HCT116 (cell line): ENCODE data around the gene GRM4. TPM values are rescaled to one million over a fixed set of nuclear protein-coding genes. Genes with fewer than 3 reads are reported as not detected.

ENCODE experiments used
- ATAC-seq: fragments of 200-7000 bp; cut with Tn5 transposase; 2 replicates; pipeline ENCODE4 v1.9.1; 2020; ENCODE audit warnings: mild to moderate bottlenecking, moderate library complexity
- BruUV-seq: library from RNA; stranded (reverse); fragments of 400-500 nt; replicated peaks from 2 replicates; lab custom pipeline; 2021; lab: Mats Ljungman, UMichigan
- CTCF ChIA-PET: fragments of 300-600 bp; sonication (Branson Sonifier 250); formaldehyde crosslinking; loops from one replicate; lab custom pipeline; 2021; ENCODE audit warnings: antibody characterized with exemption; lab: Charles Lee
- POLR2A ChIA-PET: fragments of 300-600, 350-600 bp; sonication (Branson Sonifier 250); formaldehyde crosslinking; loops from one replicate; lab custom pipeline; 2021; ENCODE audit warnings: antibody characterized with exemption; lab: Charles Lee
- RAD21 ChIA-PET, 2 experiments: fragments of 300-600 bp; sonication (Branson Sonifier 250); formaldehyde crosslinking; loops; one replicate each; lab custom pipeline; 2023; ENCODE audit warnings: low total read pairs in 2 of 2; ENCODE audit not compliant: uncharacterized antibody in 2 of 2, unreplicated experiment in 2 of 2, low non-redundant PET in 1 of 2; lab: Charles Lee
- DNase-seq: peaks from one replicate; pipeline ENCODE4 v3.0.0-alpha.2; 2010; ENCODE audit warnings: low read depth, low spot score
- H2AFZ ChIP-seq: fragments of 200-600 bp; shearing (Covaris generic), sonication (generic); 2 replicates; pipeline ENCODE4 v1.6.1; 2017; ENCODE audit warnings: low read depth, mixed run types, mixed read lengths, antibody characterized with exemption, low read length; ENCODE audit not compliant: poor library complexity, severe bottlenecking
- H3K27ac ChIP-seq: 2 replicates; pipeline ENCODE4 v1.5.1; 2012; ENCODE audit warnings: low read depth, low read length
- H3K27me3 ChIP-seq: fragments of 200-600 bp; sonication (generic); 2 replicates; pipeline ENCODE4 v1.6.1; 2016; ENCODE audit warnings: mixed run types, low read length, mixed read lengths; ENCODE audit not compliant: insufficient read depth
- H3K36me3 ChIP-seq, 2 experiments: fragments of 200-500 bp in 1 of 2; fragments of 200-600 bp in 1 of 2; sonication (Bioruptor generic) in 1 of 2; sonication (generic) in 1 of 2; 2 replicates each; pipeline versions ENCODE4 v1.5.1 to v1.6.1; 2014 to 2016; ENCODE audit warnings: low read length in 2 of 2, inconsistent platforms in 1 of 2, mixed read lengths in 1 of 2, mixed run types in 1 of 2; ENCODE audit not compliant: insufficient read depth in 2 of 2, control insufficient read depth in 1 of 2
- H3K4me1 ChIP-seq, 2 experiments: fragments of 200-600 bp in 1 of 2; sonication (generic) in 1 of 2; 2 replicates each; pipeline versions ENCODE4 v1.5.1 to v1.6.1; 2012 to 2017; ENCODE audit warnings: low read length in 2 of 2, inconsistent platforms in 1 of 2, mild to moderate bottlenecking in 1 of 2, mixed read lengths in 1 of 2, mixed run types in 1 of 2, moderate library complexity in 1 of 2; ENCODE audit not compliant: insufficient read depth in 2 of 2, control insufficient read depth in 1 of 2
- H3K4me2 ChIP-seq: fragments of 200-600 bp; sonication (generic); 2 replicates; pipeline ENCODE4 v1.6.1; 2017; ENCODE audit warnings: mixed run types, low read length, mixed read lengths
- H3K4me3 ChIP-seq, 2 experiments: fragments of 200-600 bp in 1 of 2; sonication (generic) in 1 of 2; replicated peaks in 1 of 2; 2 replicates each; pipeline ENCODE4 v1.5.1; 2011 to 2016; ENCODE audit warnings: low read length in 2 of 2, control low read depth in 1 of 2, low read depth in 1 of 2, mild to moderate bottlenecking in 1 of 2, mixed read lengths in 1 of 2, mixed run types in 1 of 2
- H3K79me2 ChIP-seq: fragments of 200-600 bp; sonication (generic); 2 replicates; pipeline ENCODE4 v1.6.1; 2017; ENCODE audit warnings: mild to moderate bottlenecking, mixed run types, low read length, moderate library complexity, mixed read lengths; ENCODE audit not compliant: insufficient read depth
- H3K9ac ChIP-seq: fragments of 200-600 bp; sonication (generic); 2 replicates; pipeline ENCODE4 v1.6.1; 2016; ENCODE audit warnings: low read length, mixed read lengths
- H3K9me2 ChIP-seq: fragments of 200-600 bp; sonication (generic), shearing (Covaris generic); 2 replicates; pipeline ENCODE4 v1.6.1; 2017; ENCODE audit warnings: mixed run types, mild to moderate bottlenecking, moderate library complexity; ENCODE audit not compliant: insufficient read depth
- H3K9me3 ChIP-seq, 2 experiments: fragments of 200-500 bp in 1 of 2; fragments of 200-600 bp in 1 of 2; sonication (Bioruptor generic) in 1 of 2; sonication (generic) in 1 of 2; 2 replicates each; pipeline ENCODE4 v1.6.1; 2014 to 2017; ENCODE audit warnings: low read length in 2 of 2, mixed read lengths in 2 of 2, inconsistent platforms in 1 of 2, low read depth in 1 of 2, mild to moderate bottlenecking in 1 of 2, mixed run types in 1 of 2, moderate library complexity in 1 of 2; ENCODE audit not compliant: control insufficient read depth in 1 of 2, insufficient read depth in 1 of 2
- H4K20me1 ChIP-seq: fragments of 200-600 bp; sonication (generic), shearing (Covaris generic); 2 replicates; pipeline ENCODE4 v1.6.1; 2017; ENCODE audit warnings: mixed run types, mild to moderate bottlenecking, moderate library complexity; ENCODE audit not compliant: insufficient read depth
- CBX3 ChIP-seq: IDR thresholded peaks from 2 replicates; pipeline ENCODE4 v1.6.1; 2012; ENCODE audit warnings: low read depth
- CEBPB ChIP-seq: IDR thresholded peaks from 2 replicates; pipeline ENCODE4 v1.6.1; 2012; ENCODE audit warnings: low read depth
- EZH2 ChIP-seq: fragments of 200-600 bp; sonication (generic); IDR thresholded peaks from 2 replicates; pipeline ENCODE4 v1.6.1; 2017; ENCODE audit warnings: antibody characterized with exemption, mixed run types
- EZH2phosphoT487 ChIP-seq: fragments of 200-600 bp; IDR thresholded peaks from 2 replicates; pipeline ENCODE4 v1.6.1; 2018; ENCODE audit warnings: antibody characterized with exemption, borderline replicate concordance
- FOSL1 ChIP-seq: IDR thresholded peaks from 2 replicates; pipeline ENCODE4 v1.6.1; 2012; ENCODE audit warnings: low read depth
- JUND ChIP-seq: IDR thresholded peaks from 2 replicates; pipeline ENCODE4 v1.6.1; 2012
- MAX ChIP-seq: IDR thresholded peaks from 2 replicates; pipeline ENCODE4 v1.6.1; 2012
- POLR2A ChIP-seq: IDR thresholded peaks from 2 replicates; pipeline ENCODE4 v1.7.0; 2011; ENCODE audit warnings: borderline replicate concordance; ENCODE audit not compliant: insufficient read depth, insufficient read length; ENCODE audit errors: extremely low read depth
- POLR2AphosphoS5 ChIP-seq: IDR thresholded peaks from 2 replicates; pipeline ENCODE4 v1.6.1; 2011; ENCODE audit warnings: mild to moderate bottlenecking, low read depth, low read length, moderate library complexity
- RAD21 ChIP-seq: IDR thresholded peaks from 2 replicates; pipeline ENCODE4 v1.6.1; 2012; ENCODE audit warnings: low read depth, mild to moderate bottlenecking
- SIN3A ChIP-seq: IDR thresholded peaks from 2 replicates; pipeline ENCODE4 v1.6.1; 2012; ENCODE audit warnings: low read depth
- SRF ChIP-seq: IDR thresholded peaks from 2 replicates; pipeline ENCODE4 v1.6.1; 2012; ENCODE audit warnings: low read depth
- ZFX ChIP-seq: fragments of 450-650 bp; IDR thresholded peaks from 2 replicates; pipeline ENCODE4 v1.6.1; 2017
- ZNF274 ChIP-seq: fragments of 200-500 bp; sonication (Bioruptor generic); IDR thresholded peaks from 2 replicates; pipeline ENCODE4 v1.6.1; 2014; ENCODE audit warnings: mild to moderate bottlenecking, low read depth, low read length, inconsistent platforms
- intact Hi-C: fragments of 100-400 bp; cut with micrococcal nuclease; formaldehyde crosslinking; loops from 2 replicates; pipeline ENCODE4 v1.10.0; 2022
- total RNA-seq: library from RNA; stranded (reverse); gene quantifications from one replicate; pipeline ENCODE4 v1.2.1, GENCODE V29; 2021; ENCODE audit not compliant: unreplicated experiment
- TF ChIP-seq, protein P1 (sequence below): IDR thresholded peaks from 2 replicates; pipeline ENCODE4 v1.6.1; 2012
- TF ChIP-seq, protein P2 (sequence below): IDR thresholded peaks from 2 replicates; pipeline ENCODE4 v1.6.1; 2012; ENCODE audit warnings: low read depth
- TF ChIP-seq, protein P3 (sequence below): IDR thresholded peaks from 2 replicates; pipeline ENCODE4 v1.6.1; 2011; ENCODE audit warnings: mild to moderate bottlenecking, low read length, moderate library complexity; ENCODE audit not compliant: insufficient replicate concordance; ENCODE audit errors: extremely low read depth

Gene GRM4
- total RNA-seq, 1 experiment from 2014 or later = 2.6 TPM

- ChIA-PET CTCF (no interaction called here), POLR2A (no interaction called here), RAD21 (no interaction called here)
- peaks cover 4 to 10% of the 10 kb centered on the region in 2 experiments; a peak in 2 of 4 replicates for H3K4me1 ChIP-seq
- no peaks in the 10 kb centered on the region for H4K20me1 ChIP-seq
- ATAC-seq = no peak
- no peak overlapping the region for H3K27ac ChIP-seq
- no peaks in the 10 kb centered on the region for H3K79me2 ChIP-seq
- no TSS peak for BruUV-seq
- H3K9me3 ChIP-seq = no peaks in the 10 kb centered on the region
- no peak overlapping the region for H3K4me3 ChIP-seq
- H3K9me2 ChIP-seq = no peaks in the 10 kb centered on the region
- H3K36me3 ChIP-seq = no peaks in the 10 kb centered on the region
- intact Hi-C loops = no loop called here
- DNase-seq = no peak
- TF ChIP-seq FOSL1 = no peak
- no peak for TF ChIP-seq POLR2AphosphoS5
- TF ChIP-seq POLR2A = no peak
- TF ChIP-seq, protein P1, sequence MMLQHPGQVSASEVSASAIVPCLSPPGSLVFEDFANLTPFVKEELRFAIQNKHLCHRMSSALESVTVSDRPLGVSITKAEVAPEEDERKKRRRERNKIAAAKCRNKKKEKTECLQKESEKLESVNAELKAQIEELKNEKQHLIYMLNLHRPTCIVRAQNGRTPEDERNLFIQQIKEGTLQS = no peak
- no peak for TF ChIP-seq EZH2
- TF ChIP-seq, protein P2, sequence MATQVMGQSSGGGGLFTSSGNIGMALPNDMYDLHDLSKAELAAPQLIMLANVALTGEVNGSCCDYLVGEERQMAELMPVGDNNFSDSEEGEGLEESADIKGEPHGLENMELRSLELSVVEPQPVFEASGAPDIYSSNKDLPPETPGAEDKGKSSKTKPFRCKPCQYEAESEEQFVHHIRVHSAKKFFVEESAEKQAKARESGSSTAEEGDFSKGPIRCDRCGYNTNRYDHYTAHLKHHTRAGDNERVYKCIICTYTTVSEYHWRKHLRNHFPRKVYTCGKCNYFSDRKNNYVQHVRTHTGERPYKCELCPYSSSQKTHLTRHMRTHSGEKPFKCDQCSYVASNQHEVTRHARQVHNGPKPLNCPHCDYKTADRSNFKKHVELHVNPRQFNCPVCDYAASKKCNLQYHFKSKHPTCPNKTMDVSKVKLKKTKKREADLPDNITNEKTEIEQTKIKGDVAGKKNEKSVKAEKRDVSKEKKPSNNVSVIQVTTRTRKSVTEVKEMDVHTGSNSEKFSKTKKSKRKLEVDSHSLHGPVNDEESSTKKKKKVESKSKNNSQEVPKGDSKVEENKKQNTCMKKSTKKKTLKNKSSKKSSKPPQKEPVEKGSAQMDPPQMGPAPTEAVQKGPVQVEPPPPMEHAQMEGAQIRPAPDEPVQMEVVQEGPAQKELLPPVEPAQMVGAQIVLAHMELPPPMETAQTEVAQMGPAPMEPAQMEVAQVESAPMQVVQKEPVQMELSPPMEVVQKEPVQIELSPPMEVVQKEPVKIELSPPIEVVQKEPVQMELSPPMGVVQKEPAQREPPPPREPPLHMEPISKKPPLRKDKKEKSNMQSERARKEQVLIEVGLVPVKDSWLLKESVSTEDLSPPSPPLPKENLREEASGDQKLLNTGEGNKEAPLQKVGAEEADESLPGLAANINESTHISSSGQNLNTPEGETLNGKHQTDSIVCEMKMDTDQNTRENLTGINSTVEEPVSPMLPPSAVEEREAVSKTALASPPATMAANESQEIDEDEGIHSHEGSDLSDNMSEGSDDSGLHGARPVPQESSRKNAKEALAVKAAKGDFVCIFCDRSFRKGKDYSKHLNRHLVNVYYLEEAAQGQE = no peak
- TF ChIP-seq MAX = no peak
- TF ChIP-seq CEBPB = no peak
- TF ChIP-seq, protein P3, sequence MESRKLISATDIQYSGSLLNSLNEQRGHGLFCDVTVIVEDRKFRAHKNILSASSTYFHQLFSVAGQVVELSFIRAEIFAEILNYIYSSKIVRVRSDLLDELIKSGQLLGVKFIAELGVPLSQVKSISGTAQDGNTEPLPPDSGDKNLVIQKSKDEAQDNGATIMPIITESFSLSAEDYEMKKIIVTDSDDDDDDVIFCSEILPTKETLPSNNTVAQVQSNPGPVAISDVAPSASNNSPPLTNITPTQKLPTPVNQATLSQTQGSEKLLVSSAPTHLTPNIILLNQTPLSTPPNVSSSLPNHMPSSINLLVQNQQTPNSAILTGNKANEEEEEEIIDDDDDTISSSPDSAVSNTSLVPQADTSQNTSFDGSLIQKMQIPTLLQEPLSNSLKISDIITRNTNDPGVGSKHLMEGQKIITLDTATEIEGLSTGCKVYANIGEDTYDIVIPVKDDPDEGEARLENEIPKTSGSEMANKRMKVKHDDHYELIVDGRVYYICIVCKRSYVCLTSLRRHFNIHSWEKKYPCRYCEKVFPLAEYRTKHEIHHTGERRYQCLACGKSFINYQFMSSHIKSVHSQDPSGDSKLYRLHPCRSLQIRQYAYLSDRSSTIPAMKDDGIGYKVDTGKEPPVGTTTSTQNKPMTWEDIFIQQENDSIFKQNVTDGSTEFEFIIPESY = no peak
- no peak for TF ChIP-seq CBX3
- TF ChIP-seq RAD21 = no peak
- no peak for TF ChIP-seq JUND
- TF ChIP-seq SRF = no peak
- no peak for TF ChIP-seq ZFX
- TF ChIP-seq ZNF274 = no peak
- no peak for TF ChIP-seq EZH2phosphoT487
- TF ChIP-seq SIN3A = no peak
- no peaks in the 10 kb centered on the region for H3K27me3 ChIP-seq
- H3K4me2 ChIP-seq = no peak overlapping the region
- no peak overlapping the region for H2AFZ ChIP-seq
- H3K9ac ChIP-seq = no peak overlapping the region
Observed at GRCh38 chr6:34022873-34023255, 123.0 kb downstream of the GRM4 start.
